ENCODE measurements around the gene TENM4.

Gene TENM4

GRCh38 chr11:79221444-79222130 is 219.2 kb downstream of the TENM4 start:
- no peak overlapping the region for H3K9ac ChIP-seq (ENCODE audit: low read length in 5 of 5)
- no peaks in the 10 kb centered on the region for H3K27me3 ChIP-seq (ENCODE audit: control insufficient read depth in 5 of 5, insufficient read depth in 4 of 5, low read length in 5 of 5)
- H3K4me3 ChIP-seq (ENCODE audit: low read depth in 1 of 5, low read length in 5 of 5): no peak overlapping the region
- peaks cover 0 to 6% (median 0%) of the 10 kb centered on the region in 5 donors for H3K4me1 ChIP-seq (ENCODE audit: control insufficient read depth in 5 of 5, insufficient read depth in 5 of 5, low read length in 5 of 5)
- no peaks in the 10 kb centered on the region for H3K9me3 ChIP-seq (ENCODE audit: control insufficient read depth in 5 of 5, low read length in 5 of 5)
- no peak overlapping the region for H3K27ac ChIP-seq (ENCODE audit: low read depth, low read length)
- peaks cover 0 to 3% (median 0%) of the 10 kb centered on the region in 5 donors for H3K36me3 ChIP-seq (ENCODE audit: control insufficient read depth in 5 of 5, insufficient read depth in 5 of 5, low read length in 5 of 5)

- Histone ChIP-seq H3K9me3 (ENCODE audit: control insufficient read depth in 5 of 5, low read length in 5 of 5) (no peaks in the 10 kb centered on the region), H3K27me3 (ENCODE audit: control insufficient read depth in 5 of 5, insufficient read depth in 4 of 5, low read length in 5 of 5) (no peaks in the 10 kb centered on the region), H3K27ac (ENCODE audit: low read depth, low read length) (no peak overlapping the region), H3K9ac (ENCODE audit: low read length in 5 of 5) (no peak overlapping the region), H3K36me3 (ENCODE audit: control insufficient read depth in 5 of 5, insufficient read depth in 5 of 5, low read length in 5 of 5) (peaks cover 0 to 3% (median 0%) of the 10 kb centered on the region in 5 donors), H3K4me1 (ENCODE audit: control insufficient read depth in 5 of 5, insufficient read depth in 5 of 5, low read length in 5 of 5) (peaks cover 0 to 6% (median 0%) of the 10 kb centered on the region in 5 donors), H3K4me3 (ENCODE audit: low read depth in 1 of 5, low read length in 5 of 5) (no peak overlapping the region)
Observed at GRCh38 chr11:79220171-79220570, 220.7 kb downstream of the TENM4 start.

GRCh38 chr11:79219186-79220045 is 221.4 kb downstream of the TENM4 start:
- Histone ChIP-seq H3K27me3 (ENCODE audit: control insufficient read depth in 5 of 5, insufficient read depth in 4 of 5, low read length in 5 of 5) (no peaks in the 10 kb centered on the region), H3K27ac (ENCODE audit: low read depth, low read length) (no peak overlapping the region), H3K36me3 (ENCODE audit: control insufficient read depth in 5 of 5, insufficient read depth in 5 of 5, low read length in 5 of 5) (peaks cover 0 to 6% (median 0%) of the 10 kb centered on the region in 5 donors), H3K9me3 (ENCODE audit: control insufficient read depth in 5 of 5, low read length in 5 of 5) (no peaks in the 10 kb centered on the region), H3K4me1 (ENCODE audit: control insufficient read depth in 5 of 5, insufficient read depth in 5 of 5, low read length in 5 of 5) (peaks cover 0 to 6% (median 0%) of the 10 kb centered on the region in 5 donors), H3K4me3 (ENCODE audit: low read depth in 1 of 5, low read length in 5 of 5) (no peak overlapping the region), H3K9ac (ENCODE audit: low read length in 5 of 5) (no peak overlapping the region)

DNA sequence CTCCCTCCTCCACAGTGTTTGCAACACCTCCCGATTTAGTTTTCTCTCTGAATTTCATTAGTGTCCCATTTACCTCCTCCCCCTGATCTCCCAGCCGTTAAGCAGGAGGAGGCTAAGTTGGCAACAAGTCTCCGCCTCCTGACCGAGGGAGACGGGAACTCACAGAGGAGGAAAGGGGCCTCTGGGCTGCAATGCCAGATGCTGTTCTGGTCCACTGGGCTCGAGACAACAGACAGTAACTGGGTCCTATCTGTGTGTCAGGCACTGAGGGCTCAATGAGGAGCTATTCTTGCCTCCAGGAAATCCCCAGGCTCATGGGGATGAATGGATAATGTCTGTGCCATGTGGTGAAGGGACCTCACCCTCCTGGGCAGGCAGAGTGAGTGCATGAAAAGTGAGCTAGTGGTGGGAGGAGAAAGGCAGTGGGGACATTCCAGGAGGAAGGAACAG is 228.1 kb downstream of the TENM4 start:
- Histone ChIP-seq H3K4me1 (ENCODE audit: control insufficient read depth in 5 of 5, insufficient read depth in 5 of 5, low read length in 5 of 5) (peaks cover 0 to 20% (median 13%) of the 10 kb centered on the region in 5 donors), H3K36me3 (ENCODE audit: control insufficient read depth in 5 of 5, insufficient read depth in 5 of 5, low read length in 5 of 5) (peaks cover 0 to 5% (median 3%) of the 10 kb centered on the region in 5 donors), H3K4me3 (ENCODE audit: low read depth in 1 of 5, low read length in 5 of 5) (no peak overlapping the region), H3K27me3 (ENCODE audit: control insufficient read depth in 5 of 5, insufficient read depth in 4 of 5, low read length in 5 of 5) (peaks cover 0 to 4% (median 0%) of the 10 kb centered on the region in 5 donors), H3K9me3 (ENCODE audit: control insufficient read depth in 5 of 5, low read length in 5 of 5) (no peaks in the 10 kb centered on the region), H3K27ac (ENCODE audit: low read depth, low read length) (no peak overlapping the region), H3K9ac (ENCODE audit: low read length in 5 of 5) (no peak overlapping the region)

- Histone ChIP-seq H3K4me3 (ENCODE audit: low read depth in 1 of 5, low read length in 5 of 5) (no peak overlapping the region), H3K4me1 (ENCODE audit: control insufficient read depth in 5 of 5, insufficient read depth in 5 of 5, low read length in 5 of 5) (peaks cover 0 to 20% (median 13%) of the 10 kb centered on the region in 5 donors), H3K9me3 (ENCODE audit: control insufficient read depth in 5 of 5, low read length in 5 of 5) (no peaks in the 10 kb centered on the region), H3K27me3 (ENCODE audit: control insufficient read depth in 5 of 5, insufficient read depth in 4 of 5, low read length in 5 of 5) (peaks cover 0 to 4% (median 0%) of the 10 kb centered on the region in 5 donors), H3K27ac (ENCODE audit: low read depth, low read length) (no peak overlapping the region), H3K36me3 (ENCODE audit: control insufficient read depth in 5 of 5, insufficient read depth in 5 of 5, low read length in 5 of 5) (peaks cover 0 to 3% (median under 1%) of the 10 kb centered on the region in 5 donors), H3K9ac (ENCODE audit: low read length in 5 of 5) (no peak overlapping the region)
Observed at GRCh38 chr11:79209540-79210266, 231.1 kb downstream of the TENM4 start.

GRCh38 chr11:79208126-79208525 is 232.7 kb downstream of the TENM4 start:
- Histone ChIP-seq H3K9me3 (ENCODE audit: control insufficient read depth in 5 of 5, low read length in 5 of 5) (no peaks in the 10 kb centered on the region), H3K27ac (ENCODE audit: low read depth, low read length) (no peak overlapping the region), H3K4me1 (ENCODE audit: control insufficient read depth in 5 of 5, insufficient read depth in 5 of 5, low read length in 5 of 5) (peaks cover 0 to 20% (median 13%) of the 10 kb centered on the region in 5 donors), H3K36me3 (ENCODE audit: control insufficient read depth in 5 of 5, insufficient read depth in 5 of 5, low read length in 5 of 5) (peaks cover 0 to 3% (median 0%) of the 10 kb centered on the region in 5 donors), H3K4me3 (ENCODE audit: low read depth in 1 of 5, low read length in 5 of 5) (no peak overlapping the region), H3K9ac (ENCODE audit: low read length in 5 of 5) (no peak overlapping the region), H3K27me3 (ENCODE audit: control insufficient read depth in 5 of 5, insufficient read depth in 4 of 5, low read length in 5 of 5) (peaks cover 0 to 4% (median 0%) of the 10 kb centered on the region in 5 donors)

DNA sequence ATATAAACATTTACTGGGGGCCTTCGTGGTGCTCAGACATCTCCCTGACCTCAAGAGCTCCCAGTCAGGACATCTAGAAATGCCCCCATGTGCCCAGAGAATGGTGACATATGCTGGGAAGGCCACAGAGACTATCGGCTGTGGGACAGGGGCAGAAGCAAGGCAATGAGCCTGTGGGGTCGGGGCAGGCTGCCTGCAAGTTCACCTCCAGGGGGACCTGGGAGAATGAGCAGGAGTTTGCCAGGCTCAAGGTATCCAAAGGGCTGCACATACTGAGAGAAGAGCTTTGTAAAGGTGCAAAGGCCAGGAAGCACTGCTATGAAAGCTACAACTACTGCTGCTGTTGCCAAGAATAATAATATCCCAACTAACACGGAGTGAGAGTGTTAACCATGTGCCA is 233.9 kb downstream of the TENM4 start:
- no peaks in the 10 kb centered on the region for H3K36me3 ChIP-seq (ENCODE audit: control insufficient read depth in 5 of 5, insufficient read depth in 5 of 5, low read length in 5 of 5)
- no peak overlapping the region for H3K9ac ChIP-seq (ENCODE audit: low read length in 5 of 5)
- H3K4me1 ChIP-seq (ENCODE audit: control insufficient read depth in 5 of 5, insufficient read depth in 5 of 5, low read length in 5 of 5): peaks cover 0 to 20% (median 13%) of the 10 kb centered on the region in 5 donors
- no peak overlapping the region for H3K4me3 ChIP-seq (ENCODE audit: low read depth in 1 of 5, low read length in 5 of 5)
- no peaks in the 10 kb centered on the region for H3K9me3 ChIP-seq (ENCODE audit: control insufficient read depth in 5 of 5, low read length in 5 of 5)
- no peaks in the 10 kb centered on the region for H3K27me3 ChIP-seq (ENCODE audit: control insufficient read depth in 5 of 5, insufficient read depth in 4 of 5, low read length in 5 of 5)
- no peak overlapping the region for H3K27ac ChIP-seq (ENCODE audit: low read depth, low read length)

GRCh38 chr11:79205786-79206185 is 235.0 kb downstream of the TENM4 start:
- Histone ChIP-seq H3K27ac (ENCODE audit: low read depth, low read length) (no peak overlapping the region), H3K4me3 (ENCODE audit: low read depth in 1 of 5, low read length in 5 of 5) (no peak overlapping the region), H3K9me3 (ENCODE audit: control insufficient read depth in 5 of 5, low read length in 5 of 5) (no peaks in the 10 kb centered on the region), H3K36me3 (ENCODE audit: control insufficient read depth in 5 of 5, insufficient read depth in 5 of 5, low read length in 5 of 5) (no peaks in the 10 kb centered on the region), H3K27me3 (ENCODE audit: control insufficient read depth in 5 of 5, insufficient read depth in 4 of 5, low read length in 5 of 5) (no peaks in the 10 kb centered on the region), H3K9ac (ENCODE audit: low read length in 5 of 5) (no peak overlapping the region), H3K4me1 (ENCODE audit: control insufficient read depth in 5 of 5, insufficient read depth in 5 of 5, low read length in 5 of 5) (peaks cover 0 to 20% (median 13%) of the 10 kb centered on the region in 5 donors)

DNA sequence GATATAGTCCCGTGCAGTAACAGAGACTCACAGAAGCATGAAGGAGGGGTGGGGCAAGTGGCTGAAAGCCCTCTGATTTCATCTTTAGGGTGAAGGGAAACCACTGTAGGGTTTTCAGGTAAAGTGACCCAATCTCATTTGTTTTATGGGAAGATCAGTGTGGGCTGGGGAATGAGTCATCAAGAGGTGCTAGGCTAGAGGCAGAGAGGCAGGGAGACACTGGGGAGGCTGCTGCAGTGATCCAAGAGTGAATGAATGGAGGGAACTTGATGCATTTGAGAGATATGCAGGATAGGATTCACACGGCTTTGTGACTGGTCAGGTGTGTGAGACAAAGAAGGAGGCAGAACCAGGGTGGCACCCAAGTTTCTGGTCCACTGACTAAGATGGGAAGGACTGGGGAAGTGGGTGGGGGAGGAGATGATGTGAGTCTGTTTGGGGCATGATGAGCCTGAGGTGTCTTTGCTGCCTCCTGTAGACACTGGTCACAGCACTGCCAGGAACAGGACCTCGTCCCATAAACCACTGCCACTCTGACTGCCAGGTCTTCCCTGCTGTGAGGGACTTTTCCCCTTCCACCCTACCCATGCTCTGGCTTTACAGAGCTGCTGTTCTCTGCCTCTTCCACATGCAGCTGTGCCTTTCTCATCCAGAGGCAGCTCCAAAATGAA is 239.0 kb downstream of the TENM4 start:
- no peaks in the 10 kb centered on the region for H3K27me3 ChIP-seq (ENCODE audit: control insufficient read depth in 5 of 5, insufficient read depth in 4 of 5, low read length in 5 of 5)
- peaks cover 0 to 5% (median 0%) of the 10 kb centered on the region in 5 donors for H3K9me3 ChIP-seq (ENCODE audit: control insufficient read depth in 5 of 5, low read length in 5 of 5)
- H3K4me3 ChIP-seq (ENCODE audit: low read depth in 1 of 5, low read length in 5 of 5): no peak overlapping the region
- no peaks in the 10 kb centered on the region for H3K36me3 ChIP-seq (ENCODE audit: control insufficient read depth in 5 of 5, insufficient read depth in 5 of 5, low read length in 5 of 5)
- no peak overlapping the region for H3K9ac ChIP-seq (ENCODE audit: low read length in 5 of 5)
- no peak overlapping the region for H3K27ac ChIP-seq (ENCODE audit: low read depth, low read length)
- H3K4me1 ChIP-seq (ENCODE audit: control insufficient read depth in 5 of 5, insufficient read depth in 5 of 5, low read length in 5 of 5): no peaks in the 10 kb centered on the region

Data from subcutaneous abdominal adipose tissue (tissue), 5 donors.